ENCODE results near the gene NANOGP8. TPM values are rescaled to one million over a fixed set of nuclear protein-coding genes. Genes with fewer than 3 reads are reported as not detected.

Gene NANOGP8
- total RNA-seq, 1 experiment from 2014 or later = not detected

DNA sequence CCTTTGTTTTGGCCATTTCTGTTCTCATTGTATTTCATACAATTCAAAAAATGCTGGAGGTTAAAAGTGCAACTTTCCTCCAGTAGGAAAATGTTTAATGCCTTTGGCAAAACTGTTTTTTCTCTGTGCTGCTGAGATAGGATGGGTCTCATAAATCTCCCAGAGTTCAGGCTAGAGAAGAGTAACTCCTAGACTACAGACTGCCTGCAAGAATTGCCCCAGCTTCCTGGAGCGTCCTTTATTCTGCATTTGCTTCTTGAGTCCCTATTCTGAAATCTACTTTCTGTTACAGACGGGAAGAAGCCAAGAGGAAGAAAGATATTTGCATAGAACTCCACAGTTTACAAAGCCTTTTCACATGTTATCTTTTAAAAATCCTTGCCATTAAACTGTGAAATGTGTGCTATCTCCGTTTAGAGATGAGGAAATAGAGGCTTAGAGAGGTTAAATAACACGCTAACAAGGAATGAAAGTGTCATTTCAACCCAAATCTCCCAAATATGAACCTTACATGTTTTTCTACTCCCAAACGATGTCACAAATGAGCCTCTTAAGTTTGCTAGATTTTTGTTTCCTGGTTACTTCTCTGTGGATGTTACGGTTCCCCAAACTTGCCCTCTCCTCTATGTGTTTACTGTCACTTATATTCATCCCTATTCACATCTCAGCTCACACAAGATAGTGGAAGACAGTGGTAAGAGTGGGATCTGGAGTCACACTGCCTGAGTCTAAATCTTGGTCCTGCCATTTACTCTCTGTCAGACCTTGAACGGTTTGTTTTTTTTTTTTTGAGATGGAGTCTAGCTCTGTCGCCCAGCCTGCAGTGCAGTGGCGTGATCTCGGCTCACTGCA is 17.4 kb downstream of the NANOGP8 start:
- in situ Hi-C loops (cut with HindIII; ENCODE audit: low pct_unique_long_range_greater_than_20kb, low sequenced_read_pairs) = no loop called here
- no peak for DNase-seq (ENCODE audit: low read depth, low spot score)

DNA sequence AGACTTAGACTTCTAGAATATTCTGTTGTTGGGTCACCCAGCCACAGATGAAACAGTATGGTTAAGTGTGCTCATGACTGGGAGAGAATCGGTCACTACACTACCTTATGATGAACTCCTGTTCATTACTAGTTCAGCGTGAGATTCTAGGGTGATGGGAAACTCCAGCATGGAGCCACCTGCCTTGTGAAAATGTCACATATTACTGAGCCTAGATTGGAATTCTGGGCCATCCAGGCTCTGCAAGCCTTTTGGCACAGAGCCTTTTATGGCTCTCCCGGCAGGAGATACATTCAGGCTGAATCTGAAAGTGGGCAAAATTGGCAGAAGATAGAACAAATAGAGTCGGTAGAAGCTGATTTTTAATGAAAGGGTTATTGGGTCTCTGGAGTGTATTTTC is 19.0 kb downstream of the NANOGP8 start:
- no peak for DNase-seq (ENCODE audit: low read depth, low spot score)
- in situ Hi-C loops (cut with HindIII; ENCODE audit: low pct_unique_long_range_greater_than_20kb, low sequenced_read_pairs) = no loop called here

DNA sequence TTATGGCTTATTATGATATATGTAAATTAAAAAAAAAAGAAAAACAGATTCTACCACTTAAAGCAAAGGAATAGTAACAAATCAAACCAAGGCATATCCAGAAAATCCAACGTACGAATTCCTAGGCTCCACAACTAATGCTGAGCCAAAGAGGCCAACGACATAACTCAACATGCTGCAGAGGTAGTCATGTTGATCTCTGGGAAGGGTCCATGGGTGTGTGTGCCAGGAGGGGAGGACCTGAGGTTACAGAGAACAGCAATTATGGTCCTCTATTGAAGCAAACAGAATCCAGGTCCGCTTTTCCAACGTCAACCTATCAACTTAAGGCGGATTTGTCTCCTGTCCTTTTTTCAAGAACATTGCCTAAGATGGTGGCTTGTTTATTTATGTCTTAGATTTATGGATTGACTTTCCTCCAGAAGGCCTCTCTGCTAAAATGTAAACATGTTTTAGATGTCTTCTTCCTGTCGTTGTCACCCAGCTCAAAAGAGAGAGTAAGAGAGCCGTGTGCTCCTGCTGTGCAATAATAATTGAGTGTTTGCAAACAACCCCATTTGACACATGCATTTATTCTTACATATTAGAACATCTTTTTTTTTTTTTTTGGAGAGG is 20.4 kb downstream of the NANOGP8 start:
- in situ Hi-C loops (cut with HindIII; ENCODE audit: low pct_unique_long_range_greater_than_20kb, low sequenced_read_pairs) = no loop called here
- DNase-seq (ENCODE audit: low read depth, low spot score) = no peak

- DNase-seq (ENCODE audit: low read depth, low spot score) = no peak
- in situ Hi-C loops (cut with HindIII; ENCODE audit: low pct_unique_long_range_greater_than_20kb, low sequenced_read_pairs) = no loop called here
These were observed 22.4 kb downstream of the NANOGP8 start for GRCh38 chr15:35062738-35063099.

- in situ Hi-C loops (cut with HindIII; ENCODE audit: low pct_unique_long_range_greater_than_20kb, low sequenced_read_pairs) = no loop called here
- DNase-seq (ENCODE audit: low read depth, low spot score) = no peak
These were observed 23.0 kb downstream of the NANOGP8 start for GRCh38 chr15:35061825-35062737.

- DNase-seq (ENCODE audit: low read depth, low spot score) = no peak
- in situ Hi-C loops (cut with HindIII; ENCODE audit: low pct_unique_long_range_greater_than_20kb, low sequenced_read_pairs) = no loop called here
These were observed 23.8 kb downstream of the NANOGP8 start for GRCh38 chr15:35061161-35061824.

DNA sequence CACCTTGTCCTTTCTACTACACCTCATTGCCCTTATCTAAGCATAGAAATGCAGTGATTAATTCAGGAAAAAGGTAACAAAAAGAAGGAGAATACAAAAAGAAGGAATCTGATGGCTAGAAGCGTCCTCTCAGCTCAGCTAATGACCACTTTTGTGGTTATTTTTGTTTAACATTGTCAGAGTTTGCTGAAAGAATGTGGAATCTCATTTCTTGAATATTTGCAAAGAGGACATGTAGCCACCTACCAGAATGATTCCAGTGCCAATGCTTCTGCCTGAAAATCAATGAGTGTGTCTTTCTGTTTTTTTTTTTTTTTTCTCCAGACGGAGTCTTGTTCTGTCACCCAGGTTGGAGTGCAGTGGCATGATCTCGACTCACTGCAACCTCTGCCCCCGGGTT is 24.5 kb downstream of the NANOGP8 start:
- in situ Hi-C loops (cut with HindIII; ENCODE audit: low pct_unique_long_range_greater_than_20kb, low sequenced_read_pairs) = no loop called here
- no peak for DNase-seq (ENCODE audit: low read depth, low spot score)

DNA sequence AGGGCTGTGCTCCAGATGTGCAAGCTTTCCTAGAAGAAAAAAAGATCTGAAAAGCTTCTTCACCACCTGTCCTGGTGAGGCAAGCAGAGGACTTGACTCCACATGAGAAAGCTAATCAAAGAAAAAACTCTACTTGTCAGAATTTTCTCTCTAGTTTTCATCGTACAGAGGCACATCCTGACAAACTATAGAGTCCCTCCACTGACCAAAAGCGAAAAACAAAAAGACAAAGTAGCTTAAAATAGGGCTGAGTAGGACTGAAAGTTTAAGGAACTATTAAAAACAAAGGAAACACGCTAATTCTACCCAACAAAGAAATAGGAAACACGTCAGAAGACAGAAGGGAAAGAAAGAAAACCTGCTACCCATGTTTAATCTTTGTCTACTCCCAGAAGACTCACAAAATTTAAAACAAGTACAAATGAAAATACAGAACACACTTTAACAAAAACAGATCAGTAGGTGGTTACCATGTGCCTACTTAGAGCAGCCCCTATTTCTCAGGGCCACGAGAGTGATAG is 26.5 kb downstream of the NANOGP8 start:
- DNase-seq (ENCODE audit: low read depth, low spot score) = no peak
- in situ Hi-C loops (cut with HindIII; ENCODE audit: low pct_unique_long_range_greater_than_20kb, low sequenced_read_pairs) = no loop called here

DNA sequence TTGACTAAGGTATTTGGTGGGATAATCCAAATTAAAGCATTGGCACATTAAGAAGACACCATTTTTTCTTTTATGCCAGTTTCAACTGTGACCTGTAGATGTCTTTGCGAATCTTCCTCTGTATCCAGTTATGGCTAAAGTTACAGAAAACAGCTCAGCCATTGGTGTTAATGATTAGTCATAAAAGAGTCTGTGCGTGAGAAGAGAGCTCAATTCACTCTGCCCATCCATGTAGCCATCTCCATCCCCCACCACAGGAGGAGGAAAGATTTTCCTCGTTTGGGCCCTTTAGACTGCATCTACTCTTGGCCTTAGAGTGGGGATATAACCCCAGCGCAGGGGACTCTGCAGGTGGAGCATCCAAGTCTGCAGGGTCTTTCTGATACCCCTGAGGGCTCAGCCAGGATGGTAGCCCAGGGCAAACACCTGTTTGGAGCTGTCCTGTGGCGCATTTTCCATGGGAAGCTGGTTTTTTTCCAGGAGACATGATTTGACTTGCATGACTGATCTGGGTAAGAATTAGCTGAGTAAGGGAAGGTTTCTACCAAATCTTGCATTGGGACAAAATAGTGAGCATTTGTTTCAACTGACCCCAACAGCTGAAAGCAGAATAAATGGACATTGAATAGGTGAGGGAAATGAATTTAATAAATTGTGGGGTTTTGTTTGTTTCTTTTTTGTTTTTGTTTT is 29.5 kb downstream of the NANOGP8 start:
- in situ Hi-C loops (cut with HindIII; ENCODE audit: low pct_unique_long_range_greater_than_20kb, low sequenced_read_pairs) = no loop called here

GRCh38 chr15:35054380-35054779 is 30.7 kb downstream of the NANOGP8 start:
- in situ Hi-C loops (cut with HindIII; ENCODE audit: low pct_unique_long_range_greater_than_20kb, low sequenced_read_pairs) = no loop called here
- no peak for DNase-seq (ENCODE audit: low read depth, low spot score)

More for the DNA sequence above, 29.5 kb downstream of the NANOGP8 start:
- no peak for DNase-seq (ENCODE audit: low read depth, low spot score)

GRCh38 chr15:35047996-35048395 is 37.1 kb downstream of the NANOGP8 start:
- in situ Hi-C loops (cut with HindIII; ENCODE audit: low pct_unique_long_range_greater_than_20kb, low sequenced_read_pairs) = no loop called here
- DNase-seq (ENCODE audit: low read depth, low spot score) = no peak

DNA sequence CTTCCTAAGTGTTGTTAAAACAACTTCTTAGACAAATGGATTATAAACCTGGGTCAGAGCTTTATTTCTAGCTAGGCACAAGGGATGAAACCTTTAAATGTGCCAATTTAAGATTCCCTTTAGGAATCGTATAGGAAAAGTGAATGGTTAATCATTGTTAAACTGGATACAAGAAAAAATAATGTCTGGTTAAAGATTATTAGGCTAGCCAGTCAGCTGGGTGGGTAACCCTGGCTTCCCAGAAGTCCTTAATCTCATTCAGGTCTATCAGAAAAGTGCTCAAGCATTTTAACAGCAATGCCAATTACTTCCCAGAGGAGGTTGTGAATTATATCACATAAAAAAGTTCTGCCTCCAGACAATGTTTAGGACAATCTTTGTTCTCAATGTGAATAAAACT is 37.6 kb downstream of the NANOGP8 start:
- no peak for DNase-seq (ENCODE audit: low read depth, low spot score)
- in situ Hi-C loops (cut with HindIII; ENCODE audit: low pct_unique_long_range_greater_than_20kb, low sequenced_read_pairs) = no loop called here

DNA sequence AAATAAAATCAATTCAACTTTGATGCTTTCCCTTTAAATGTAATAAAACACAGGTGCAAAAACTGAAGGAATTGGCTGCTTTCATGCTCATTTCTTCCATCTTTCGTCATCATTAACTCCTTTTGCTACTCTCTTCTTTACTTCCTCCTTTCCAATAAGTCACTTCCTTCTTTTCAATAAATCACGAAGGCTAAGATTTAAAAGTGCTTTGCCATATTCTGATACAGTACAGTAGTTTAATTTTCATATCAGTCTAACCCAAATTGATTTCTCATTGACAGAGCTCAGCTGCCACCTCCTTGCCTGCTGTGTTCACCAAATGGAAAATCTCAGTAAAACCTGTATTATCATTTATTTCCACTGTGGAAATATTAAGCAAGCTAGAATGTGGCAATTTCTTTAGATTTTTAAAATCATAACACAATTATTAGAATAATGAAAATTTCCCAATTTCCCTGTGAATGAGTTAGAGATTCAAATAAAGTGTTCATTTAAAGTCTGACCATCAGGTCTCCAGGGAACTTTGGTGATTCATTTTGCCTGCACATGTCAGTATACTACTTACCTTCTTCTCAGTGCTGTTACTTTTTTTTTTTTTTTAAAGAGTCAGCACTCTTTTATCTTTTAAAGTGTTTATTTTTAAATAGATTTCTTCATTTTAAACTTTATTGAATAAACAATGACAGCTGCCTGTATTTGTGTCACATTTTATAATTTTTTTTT is 41.6 kb downstream of the NANOGP8 start:
- DNase-seq (ENCODE audit: low read depth, low spot score) = peak; percentile 20
- in situ Hi-C loops (cut with HindIII; ENCODE audit: low pct_unique_long_range_greater_than_20kb, low sequenced_read_pairs) = no loop called here

DNA sequence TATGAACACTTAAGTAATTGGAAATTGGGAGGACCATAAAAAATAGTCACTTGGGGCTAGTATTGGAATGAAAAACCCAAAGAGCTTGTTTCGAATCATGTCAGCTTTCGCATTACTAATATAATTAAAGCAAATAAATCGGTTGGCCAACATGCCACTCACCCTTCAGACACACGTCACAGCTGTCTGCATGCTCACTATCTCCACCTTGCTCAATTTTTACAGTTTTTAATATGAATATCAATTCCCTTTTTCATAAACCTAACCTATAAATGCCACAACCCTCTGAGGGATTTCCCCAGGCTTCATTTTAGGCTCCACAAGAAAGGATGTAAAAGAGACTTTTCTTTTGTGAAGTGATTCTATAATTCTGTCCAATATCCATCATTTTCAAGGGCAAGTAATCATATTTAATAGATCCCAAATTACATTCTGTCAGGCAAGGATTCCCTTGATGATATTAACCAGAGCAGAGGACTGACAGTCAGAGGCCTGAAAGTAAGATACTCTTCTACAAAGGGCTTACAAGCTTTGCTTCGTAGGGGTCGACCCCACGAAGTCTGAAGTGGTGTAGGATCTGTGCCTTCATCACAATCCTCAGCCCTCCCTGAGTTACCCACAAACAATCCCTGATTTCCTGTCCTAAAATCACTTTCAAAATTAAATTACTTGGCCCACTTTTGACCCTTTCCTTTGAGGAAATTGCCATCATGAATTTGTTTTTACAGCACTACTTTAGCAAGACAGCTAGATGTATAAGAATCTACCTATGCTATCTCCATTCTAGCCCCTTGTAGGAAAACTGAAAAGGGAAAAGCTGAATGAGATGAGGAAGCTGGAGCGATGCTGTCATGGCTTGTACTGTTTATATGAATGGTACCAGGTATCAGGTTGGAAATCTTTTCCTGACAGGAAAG is 44.5 kb downstream of the NANOGP8 start:
- in situ Hi-C loops (cut with HindIII; ENCODE audit: low pct_unique_long_range_greater_than_20kb, low sequenced_read_pairs) = no loop called here
- DNase-seq (ENCODE audit: low read depth, low spot score) = no peak

DNA sequence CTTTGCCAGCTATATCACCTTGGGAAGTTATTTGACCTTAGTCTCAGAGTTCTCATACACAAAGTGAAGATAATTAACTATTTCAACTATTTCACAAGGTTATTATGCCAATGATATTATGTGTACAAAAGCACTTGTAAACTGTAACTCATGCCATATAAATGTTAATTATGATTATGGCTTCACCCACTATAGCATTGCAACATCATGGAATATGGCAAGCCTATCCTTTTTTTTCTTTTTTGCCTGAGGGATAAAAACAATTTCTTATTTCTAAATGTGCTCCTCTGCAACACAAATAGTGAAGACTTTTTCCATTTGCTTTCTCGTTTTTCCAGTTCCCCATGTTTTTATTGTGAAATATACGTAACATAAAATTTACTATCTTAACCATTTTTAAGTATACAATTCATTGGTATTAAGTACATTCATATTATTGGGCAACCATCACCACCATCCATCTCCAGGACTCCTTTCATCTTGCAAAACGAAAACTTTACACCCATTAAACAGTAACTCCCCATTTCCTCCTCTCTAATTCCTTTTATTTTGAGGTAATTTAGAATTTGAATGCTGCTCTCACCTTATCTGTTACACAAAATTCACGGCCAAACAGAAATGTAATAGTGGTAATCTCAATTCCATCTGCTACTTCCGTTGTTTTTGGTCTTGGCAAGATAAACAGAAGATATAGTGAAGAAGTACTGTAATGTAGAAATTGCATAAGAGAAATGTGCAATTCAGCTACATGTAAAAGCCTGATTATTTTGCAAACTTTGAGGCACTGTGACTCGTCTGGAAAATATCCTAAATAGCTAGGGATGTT is 46.3 kb downstream of the NANOGP8 start:
- in situ Hi-C loops (cut with HindIII; ENCODE audit: low pct_unique_long_range_greater_than_20kb, low sequenced_read_pairs) = no loop called here
- no peak for DNase-seq (ENCODE audit: low read depth, low spot score)

Measured in SK-MEL-5 (cell line).